Activated CD4-positive, alpha-beta T cell treated with anti-CD3 and anti-CD28 coated beads for 24 hours (primary cell): Measurements from ENCODE around the gene FARS2.

Source experiments
- DNase-seq, 2 donors: peaks; one replicate each; pipeline ENCODE4 v3.0.0-alpha.2; 2020; ENCODE audit warnings: low read depth in 2 of 2

The FARS2 gene

DNA sequence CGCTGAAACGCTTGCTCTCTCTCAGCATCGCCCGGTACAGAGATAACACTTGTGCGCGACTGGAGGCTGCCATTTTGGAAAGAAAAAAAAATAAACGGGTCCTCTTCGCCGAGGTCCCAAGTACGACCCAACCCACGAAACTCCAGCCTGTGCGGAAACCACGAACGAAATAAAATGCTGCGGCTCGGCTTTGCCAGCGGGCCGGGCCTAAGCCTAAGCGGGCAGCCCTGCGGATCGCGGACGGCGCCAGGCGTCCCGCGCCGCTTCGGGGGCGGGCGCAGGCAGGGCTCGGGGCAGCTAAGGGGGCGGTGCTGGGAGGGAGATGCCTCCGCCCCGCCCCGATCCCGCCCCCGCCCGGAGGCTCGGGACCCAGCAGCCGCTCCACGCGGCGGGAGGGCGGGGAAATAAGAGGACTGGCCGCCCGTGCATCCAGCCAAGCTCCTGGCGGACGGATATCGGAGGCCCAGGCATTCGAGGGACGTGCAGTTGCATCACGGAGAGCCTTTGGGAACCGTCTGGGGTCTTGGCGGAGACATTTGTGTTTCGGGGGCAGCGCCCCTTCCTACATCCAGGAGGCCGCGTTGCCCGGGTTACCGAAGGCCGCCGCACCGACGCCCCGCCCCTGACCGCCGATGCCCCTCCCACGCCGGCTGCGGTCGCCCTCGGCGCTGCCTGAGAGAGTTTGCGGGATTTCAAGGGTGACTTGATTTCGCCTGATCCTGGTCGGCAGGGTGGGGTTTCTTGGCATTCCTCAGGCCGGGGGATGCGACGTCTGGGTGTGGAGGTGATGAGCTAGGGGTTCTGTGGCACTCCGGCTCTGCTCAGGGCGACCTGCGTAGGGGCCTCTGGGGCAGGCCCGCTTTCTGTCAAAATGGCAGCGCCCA, at the start of gene FARS2, which contains the start of gene LYRM4:
TSS of gene FARS2 (plus strand) at position 853 of the 884 bp plus-strand sequence.
TSS of gene LYRM4 (minus strand) at position 290 of the 884 bp plus-strand sequence. CDS start at position 73, 217 bp downstream.
- DNase-seq: peak; percentile 79 to 84

DNA sequence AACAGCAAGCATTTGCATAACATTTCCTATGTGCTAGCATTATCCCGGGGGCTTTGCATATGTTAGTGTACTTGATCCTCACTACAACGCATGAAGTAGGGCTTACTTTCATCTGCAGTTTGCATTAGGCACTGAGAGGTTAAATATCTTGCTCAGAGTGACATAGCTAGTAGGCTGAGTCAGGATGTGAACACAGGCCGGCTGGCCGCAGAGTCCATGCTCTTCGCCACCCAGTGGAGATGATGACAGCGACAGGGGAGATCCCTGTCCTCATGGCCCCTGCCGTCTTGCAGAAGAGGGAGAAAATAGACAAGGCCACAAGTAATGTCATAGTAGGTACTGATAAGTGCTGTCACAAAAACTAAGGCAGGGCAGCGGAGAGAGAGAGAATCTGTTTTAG, 47.5 kb upstream of the FARS2 start:
- no peak for DNase-seq

DNA sequence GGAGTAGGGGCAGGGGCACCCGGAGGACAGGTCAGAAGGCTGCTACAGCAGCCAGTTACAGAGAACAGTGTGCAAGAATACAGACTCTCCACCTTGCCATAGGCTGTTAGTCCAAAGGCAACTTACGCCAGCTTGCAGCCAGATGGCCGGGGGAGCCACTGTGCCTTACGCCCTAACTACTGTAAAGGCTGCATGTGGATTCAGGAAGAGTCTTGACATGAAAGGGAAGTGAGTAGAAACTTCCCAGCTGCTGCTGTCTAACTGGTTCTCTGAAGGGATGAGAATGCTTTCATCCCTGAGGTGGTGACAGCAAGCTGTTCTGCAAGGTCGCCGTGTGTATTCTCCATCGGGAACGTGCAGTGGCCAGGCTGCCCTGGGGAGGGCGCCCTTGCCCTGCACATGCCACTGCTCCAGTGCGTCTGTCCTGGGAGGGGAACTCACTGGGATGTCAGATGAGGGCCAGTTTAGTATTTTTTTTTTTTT, 46.7 kb upstream of the FARS2 start:
- DNase-seq: peak in 1 of 2 donors; percentile 4

DNA sequence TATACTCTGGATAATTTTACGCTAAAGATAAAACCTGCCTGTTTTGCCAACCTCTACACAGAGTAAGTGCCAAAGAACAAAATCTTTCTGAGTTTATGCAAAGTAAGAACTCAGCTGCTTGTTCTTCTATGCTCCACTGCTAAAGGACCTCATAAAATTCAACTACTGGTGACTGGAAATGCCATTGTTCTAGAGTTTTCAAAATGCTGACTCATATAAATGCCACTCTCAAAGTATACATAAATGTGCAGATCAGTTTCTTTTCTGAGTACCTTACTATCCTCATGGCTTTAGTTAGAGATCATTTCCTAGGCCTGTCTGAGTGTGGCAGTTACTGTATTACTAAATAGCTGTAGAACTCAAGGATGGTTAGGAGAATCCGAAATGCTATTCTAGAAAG, 46.2 kb upstream of the FARS2 start:
- no peak for DNase-seq

DNA sequence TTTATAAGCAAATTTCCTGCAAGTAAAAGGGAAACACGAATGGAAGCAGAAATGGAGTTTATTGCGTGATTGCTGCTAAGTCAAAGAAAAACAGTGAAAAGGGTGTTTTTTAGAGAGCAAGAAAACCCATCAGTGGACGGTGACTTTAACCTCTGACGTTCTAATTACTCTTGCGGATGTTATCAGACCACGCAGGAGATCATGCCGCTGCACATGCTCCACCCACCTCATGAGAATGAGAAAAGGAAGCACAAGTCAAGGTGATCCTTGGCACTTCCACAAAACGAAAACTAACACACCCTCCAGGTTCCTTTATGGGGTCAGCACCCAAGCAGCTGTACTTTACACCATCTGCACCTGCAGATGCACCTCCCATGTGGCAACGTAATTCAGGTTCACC, 45.5 kb upstream of the FARS2 start:
- DNase-seq: no peak

DNA sequence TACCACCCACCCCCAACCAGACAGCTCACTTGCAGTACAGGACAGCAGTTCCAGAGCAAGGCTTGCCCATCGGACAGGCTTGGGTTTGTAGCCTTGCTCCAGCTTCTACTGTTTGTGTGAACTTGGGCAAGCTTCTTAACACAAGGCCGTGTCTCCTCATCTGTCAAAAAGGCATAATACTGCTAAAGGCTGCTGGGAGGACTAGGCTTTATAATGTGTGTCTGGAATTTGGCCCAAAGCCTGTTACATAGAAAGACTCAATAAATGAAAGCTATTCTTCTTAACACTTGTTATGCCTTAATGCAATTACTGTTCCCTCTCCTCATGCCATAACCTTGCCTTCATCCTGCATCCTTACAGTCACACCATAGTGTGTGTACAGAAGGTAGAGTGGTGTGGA, 44.0 kb upstream of the FARS2 start:
- DNase-seq: no peak

DNA sequence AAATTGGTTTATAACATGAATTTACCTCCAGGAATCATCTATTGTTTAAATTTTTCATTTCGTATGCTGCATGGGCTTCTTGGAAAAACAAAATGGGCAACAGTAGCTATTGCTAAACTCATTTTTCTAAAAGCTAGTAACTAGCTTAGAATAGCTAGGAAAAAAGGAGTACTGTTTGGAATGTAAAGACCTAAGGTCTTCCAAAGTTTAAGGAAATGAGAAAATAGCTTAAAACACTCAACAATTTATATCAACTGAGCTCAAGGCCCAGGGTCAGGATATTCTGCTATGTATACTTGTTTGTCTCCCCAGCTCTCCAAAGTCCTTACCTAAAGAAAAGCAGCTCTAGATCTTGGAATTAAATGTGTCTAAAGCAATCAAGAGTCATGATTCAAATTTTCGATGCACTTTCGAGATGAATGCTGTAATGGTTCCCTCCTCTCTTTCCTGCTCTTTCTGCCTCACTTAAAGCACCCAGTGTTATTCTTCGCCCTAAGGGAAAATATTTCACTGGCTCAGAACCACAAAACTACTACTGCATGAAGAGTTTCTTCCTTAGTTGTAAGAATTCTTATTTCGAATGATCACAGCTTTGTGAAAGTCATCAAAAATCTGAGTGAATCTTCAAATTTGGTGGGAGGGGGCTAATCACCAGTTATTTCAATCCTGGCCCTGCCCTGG, 42.2 kb upstream of the FARS2 start:
- DNase-seq: no peak

DNA sequence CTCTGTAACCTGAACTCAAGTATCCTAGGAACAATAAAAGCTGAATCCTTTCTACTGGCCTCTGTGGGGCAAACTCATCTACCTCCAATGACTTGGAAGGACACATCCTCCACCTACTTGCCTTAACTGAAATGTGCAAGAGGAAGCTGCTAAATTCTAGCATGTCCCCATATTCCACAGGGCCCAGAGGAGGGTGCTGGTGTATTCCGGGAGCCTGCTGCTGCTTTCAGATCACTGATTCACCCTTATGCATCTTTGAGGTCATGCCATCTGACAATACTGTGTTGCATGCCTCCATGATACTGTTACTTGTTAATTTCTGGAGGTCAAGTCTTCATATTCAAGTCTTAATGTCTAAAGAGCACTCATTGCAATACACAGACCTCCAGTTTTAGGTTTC, 40.9 kb upstream of the FARS2 start:
- DNase-seq: no peak

DNA sequence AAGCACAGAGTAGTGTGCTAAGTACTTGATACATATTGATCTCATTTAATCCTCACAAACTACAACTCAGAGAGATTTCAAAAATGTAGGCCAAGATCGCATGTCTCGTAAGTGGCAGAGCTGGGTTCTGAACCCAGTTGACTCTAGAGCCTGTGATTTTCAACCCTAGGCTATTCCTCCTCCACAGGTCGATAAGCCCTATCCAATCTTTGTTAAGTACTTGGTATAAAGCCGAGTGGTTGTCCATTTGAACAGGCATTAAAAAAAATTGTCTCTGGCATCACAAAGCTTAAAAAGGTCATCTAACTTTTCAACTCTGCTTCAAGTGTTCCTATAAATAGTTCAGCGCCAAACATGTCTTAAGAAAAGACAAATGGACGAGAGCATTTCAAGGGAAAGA, 38.0 kb upstream of the FARS2 start:
- DNase-seq: no peak

DNA sequence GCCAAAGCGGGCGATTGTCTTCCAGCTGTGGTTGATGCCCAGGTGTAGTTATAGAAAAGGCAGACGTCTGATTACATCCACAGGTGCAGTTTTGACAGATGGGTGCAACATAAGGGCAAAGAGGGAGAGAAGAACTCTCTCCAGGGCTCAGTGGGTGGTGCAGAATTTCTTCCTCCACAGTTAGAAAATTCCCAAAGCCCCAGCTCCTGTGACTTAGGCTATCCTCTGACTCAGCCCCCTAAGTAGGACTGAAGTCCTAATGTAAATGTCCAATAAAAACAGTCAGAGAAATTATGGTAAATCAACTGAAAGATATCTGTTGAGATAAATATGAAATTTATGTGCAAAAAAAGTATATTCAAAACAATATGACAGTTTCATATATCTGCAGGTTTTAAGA, 32.0 kb upstream of the FARS2 start:
- no peak for DNase-seq

DNA sequence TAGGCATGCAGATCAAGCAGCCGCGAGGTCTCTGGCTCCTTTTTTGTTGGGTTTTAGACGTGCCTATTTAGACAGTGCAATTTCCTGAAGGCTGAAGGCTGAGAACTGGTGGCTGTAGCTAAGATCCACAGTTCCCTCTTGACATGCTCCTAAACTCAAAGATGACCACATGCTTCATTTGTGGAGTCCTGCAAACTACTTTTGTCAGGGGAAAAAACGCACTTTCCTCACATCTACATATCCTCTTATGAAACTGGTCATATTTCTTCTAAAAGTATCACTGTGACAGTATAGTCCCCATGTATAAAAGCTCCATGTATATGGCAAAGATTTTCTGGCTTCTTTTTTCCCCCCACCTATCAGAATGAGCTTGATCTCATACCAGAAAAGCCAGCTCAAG, 31.2 kb upstream of the FARS2 start:
- DNase-seq: no peak

DNA sequence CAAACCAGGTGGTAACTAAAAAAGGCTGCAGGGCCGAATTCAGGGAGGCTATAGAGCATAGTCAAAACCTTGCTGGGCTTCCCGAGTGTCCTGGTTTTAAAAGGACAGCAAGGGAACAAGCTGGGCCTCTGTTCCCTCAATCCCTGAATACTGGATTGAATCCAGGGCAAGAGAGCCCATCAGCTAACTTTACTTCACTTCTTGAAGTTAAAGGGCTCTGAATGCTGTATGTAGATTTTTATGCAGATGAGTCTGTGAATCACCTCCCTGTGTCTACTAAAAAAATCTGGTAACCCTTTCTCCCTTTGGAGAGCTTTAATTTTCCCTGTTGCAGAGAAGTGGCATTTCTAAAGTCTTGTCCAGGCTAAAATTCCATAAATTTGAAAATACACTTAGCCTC, 30.0 kb upstream of the FARS2 start:
- DNase-seq: no peak

DNA sequence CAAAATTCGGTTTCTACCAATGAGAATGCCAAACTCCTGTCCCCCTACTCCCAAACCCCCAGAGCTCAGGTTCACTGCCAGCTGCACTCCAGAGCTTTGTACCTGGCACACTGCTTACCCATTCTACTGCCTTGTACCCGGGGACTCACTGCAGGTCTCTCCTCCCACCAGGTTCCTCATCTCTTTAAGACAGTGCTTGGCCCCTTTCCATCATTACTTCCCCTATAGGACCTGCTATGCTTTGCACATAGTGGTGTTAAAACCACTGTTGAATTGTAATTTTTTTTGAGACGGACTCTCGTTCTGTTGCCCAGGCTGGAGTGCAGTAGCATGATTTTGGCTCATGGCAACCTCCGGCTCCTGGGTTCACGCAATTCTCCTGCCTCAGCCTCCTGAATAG, 26.4 kb upstream of the FARS2 start:
- DNase-seq: no peak

DNA sequence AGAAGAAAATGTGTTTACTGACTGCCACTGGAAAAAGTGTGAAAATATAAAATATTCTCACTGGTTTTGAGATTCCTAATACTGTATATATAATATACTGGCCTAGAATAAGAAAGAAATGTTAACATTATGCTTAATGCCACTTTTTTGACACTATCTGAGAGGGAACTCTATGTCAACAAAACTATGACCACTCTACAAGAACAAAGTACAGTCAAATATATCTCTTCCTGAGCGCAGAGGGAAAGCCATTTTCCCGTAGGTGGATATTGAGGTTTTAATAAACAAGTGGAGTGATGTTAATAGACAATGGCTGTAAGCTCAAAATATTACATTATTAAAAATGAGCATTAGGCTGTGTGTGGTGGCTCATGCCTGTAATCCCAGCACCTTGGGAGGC, 25.5 kb upstream of the FARS2 start:
- no peak for DNase-seq

DNA sequence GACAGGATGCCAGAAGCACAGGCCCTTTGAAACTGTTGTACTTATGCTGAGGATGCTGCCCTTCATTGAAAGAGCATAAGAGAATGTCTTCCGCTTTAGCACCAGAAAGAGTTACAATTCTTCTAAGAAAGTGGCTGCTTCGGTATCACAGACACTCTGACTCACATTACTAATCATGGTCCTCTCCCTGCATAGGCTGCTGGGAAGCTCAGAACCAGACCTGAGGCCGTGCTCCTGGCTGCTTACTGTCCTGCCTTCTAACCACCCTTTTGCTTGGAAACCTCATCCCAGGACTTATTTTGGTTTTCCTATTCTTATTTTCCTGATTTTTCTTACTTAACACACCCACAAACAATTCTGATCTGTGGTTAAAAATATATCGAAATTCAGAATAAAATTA, 23.5 kb upstream of the FARS2 start:
- DNase-seq: no peak

DNA sequence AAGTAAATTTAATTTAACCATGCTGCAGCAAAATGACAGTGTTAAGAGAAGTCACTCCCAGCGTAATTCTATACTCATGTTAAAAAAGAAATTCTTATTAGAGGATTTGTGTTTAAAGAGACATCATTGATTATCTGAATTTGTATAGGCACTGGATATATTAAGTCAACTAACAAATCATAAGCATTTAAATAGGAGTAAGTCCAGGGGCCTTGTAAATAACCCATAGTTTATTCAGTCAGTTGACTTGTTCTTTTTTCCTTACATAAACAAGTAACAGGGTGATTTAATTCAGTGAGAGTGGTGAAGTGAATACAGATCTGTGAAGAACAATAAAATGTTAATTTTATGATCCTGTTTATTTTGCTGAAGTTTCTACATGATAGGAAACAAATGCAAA, 23.0 kb upstream of the FARS2 start:
- no peak for DNase-seq

DNA sequence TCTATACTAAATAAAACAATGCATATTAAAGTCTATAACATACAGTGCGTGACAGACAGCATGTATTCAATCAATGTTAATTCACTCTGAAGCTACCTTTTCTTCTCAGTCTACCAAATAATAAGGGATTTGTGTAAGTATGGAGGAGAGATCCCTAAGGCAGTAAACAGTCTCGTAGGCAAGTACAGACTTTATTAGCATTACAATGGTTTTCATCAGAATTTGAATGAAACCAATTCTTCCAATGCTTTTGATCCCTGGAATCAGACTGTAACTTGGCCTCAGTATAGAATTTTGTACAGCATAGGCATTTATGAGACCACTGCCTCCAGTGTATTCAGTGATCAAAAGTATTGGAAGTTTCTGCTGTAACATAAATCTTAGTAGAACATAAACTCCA, 20.1 kb upstream of the FARS2 start:
- DNase-seq: no peak

DNA sequence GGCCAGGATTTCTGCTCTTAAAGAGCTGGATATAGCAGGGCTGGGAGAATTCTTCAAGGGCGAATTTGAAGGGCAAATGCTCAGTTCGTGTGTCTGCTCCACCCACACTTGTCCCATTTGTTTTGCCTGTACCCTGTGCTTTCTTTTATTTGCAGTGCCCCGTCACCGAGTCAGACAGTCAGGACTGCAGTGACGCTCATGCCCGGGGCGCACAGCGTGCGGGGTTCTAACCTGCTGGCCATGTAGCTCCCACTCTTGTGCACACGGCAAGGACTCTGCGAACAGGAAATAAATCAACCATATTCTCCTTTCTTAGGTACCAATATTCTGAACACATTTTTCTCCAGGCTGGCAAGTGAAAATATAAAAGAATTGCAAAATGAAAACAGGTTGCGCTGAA, 18.2 kb upstream of the FARS2 start:
- no peak for DNase-seq

DNA sequence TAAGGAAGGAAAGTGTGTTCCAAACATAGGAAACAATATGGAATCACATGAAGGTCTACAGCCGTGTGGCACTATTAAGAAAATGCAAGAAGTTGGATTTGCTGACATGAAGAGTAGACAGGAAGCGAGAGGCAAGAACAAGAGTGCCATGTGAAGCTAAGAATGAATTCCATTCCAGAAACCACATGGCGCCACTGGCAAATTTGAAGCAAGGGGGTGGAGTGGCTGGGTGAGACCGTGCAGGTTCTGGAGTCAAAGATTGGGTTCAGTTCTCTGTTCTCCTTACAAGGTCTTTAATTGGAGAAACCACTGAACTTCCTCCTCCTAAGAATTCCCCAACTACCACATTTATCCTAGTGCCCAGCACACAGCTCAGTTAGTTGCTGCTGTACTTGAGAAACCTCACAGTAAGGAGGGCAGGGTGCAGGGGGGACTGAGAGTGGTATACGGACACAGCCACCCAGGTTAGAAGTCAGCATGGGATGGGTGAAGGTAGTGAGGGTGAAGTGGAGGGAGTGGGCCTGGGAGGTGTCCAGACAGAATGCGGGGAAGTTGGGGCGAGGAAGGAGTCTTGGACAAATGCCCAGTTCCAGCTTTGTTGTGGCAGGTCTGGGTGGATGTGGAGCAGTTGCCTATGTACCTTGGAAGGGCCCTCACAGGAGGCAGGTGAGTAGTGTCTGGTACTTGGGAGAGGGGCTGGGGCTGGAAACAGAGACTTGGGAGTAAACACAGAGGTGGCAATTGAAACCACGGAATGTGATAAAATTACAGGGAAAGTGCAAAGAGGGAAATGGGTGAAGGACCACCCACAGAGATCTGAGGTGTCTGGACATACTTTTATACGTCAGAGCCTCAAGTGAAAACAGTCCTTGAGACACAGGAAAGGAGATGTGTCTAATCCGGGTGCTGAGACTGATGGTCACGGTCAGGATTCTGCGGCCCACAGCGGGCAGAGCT, 14.9 kb upstream of the FARS2 start:
- DNase-seq: no peak

DNA sequence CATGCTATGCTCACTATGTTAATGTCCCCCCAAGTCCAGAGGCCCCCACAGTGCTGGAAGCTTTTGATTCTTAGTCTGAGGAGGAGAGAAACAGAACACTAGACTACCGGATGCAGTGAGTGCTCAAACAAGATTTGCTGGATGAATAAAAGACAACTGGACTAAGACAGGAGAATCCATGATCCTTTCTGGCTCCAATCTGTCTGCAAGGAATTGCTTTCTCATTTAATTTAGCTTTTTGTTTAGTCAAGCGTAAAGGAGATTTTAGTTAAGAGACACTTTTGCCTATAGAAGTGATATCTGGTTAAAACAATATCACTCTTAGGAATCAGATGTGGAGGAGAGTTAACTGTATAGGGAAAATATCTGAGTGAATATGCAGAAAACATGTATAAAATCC, 14.1 kb upstream of the FARS2 start:
- no peak for DNase-seq

DNA sequence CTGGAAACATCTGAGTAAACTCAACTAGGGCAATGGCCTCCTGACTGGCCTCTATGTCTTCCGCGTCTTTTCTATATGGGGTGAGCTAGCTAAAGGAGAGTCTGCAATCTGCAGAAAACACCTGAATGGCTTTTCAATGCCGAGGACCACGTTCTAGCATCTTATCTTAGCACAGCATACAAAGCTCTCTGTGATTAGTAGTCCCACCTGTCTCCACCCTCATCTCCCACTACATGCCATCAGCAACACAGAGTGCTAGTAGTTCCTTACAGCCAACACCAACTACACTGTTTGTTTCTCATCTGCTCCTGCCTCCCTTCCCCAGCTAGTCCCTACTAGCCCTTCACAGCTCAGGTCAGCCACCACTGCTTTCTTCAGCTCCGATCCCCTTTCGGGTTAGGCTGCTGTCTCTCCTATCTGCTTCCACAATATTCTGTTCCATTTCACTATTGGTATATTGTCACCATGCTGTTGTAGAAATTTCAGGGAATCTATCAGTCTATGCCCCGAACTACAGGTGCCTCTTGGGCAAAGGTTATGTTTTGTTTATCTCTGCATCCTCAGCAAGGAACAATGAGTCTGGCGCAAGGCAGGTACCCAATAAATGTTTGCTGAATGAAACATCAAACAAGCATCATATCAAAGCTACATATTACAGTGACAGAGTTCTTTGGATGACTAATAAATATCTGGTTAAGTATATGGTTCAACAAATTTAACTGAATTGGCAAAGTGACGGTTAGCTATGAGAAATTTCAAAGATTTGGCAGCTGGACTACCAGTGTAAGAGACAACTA, 12.8 kb upstream of the FARS2 start:
- DNase-seq: no peak
